GM20000 (cell line): ENCODE data around the gene RANBP3.

ENCODE experiments used
- DNase-seq: peaks from one replicate; pipeline ENCODE4 v3.0.0; 2012; ENCODE audit warnings: low spot score
- CTCF ChIP-seq: IDR thresholded peaks from 2 replicates; pipeline ENCODE4 v1.5.1; 2012; ENCODE audit warnings: mild to moderate bottlenecking, control low read depth; ENCODE audit errors: extremely low read depth, missing control alignments

RANBP3 gene

GRCh38 chr19:5956728-5957127, 21.2 kb downstream of the RANBP3 start:
- TF ChIP-seq CTCF = no peak
- DNase-seq = no peak

GRCh38 chr19:5956323-5956722, 21.6 kb downstream of the RANBP3 start:
- no peak for TF ChIP-seq CTCF
- no peak for DNase-seq

- TF ChIP-seq CTCF = no peak
- no peak for DNase-seq
These were observed 22.4 kb downstream of the RANBP3 start for GRCh38 chr19:5955636-5955935.

GRCh38 chr19:5954293-5954692, 23.6 kb downstream of the RANBP3 start:
- DNase-seq = no peak
- TF ChIP-seq CTCF = no peak

- DNase-seq = no peak
- TF ChIP-seq CTCF = no peak
These were observed 24.2 kb downstream of the RANBP3 start for GRCh38 chr19:5953680-5954213.

- TF ChIP-seq CTCF = no peak
- no peak for DNase-seq
These were observed 24.8 kb downstream of the RANBP3 start for GRCh38 chr19:5953030-5953589.

GRCh38 chr19:5952193-5953029, 25.5 kb downstream of the RANBP3 start:
- DNase-seq = no peak
- no peak for TF ChIP-seq CTCF
